Midbrain (tissue), 1 donor: ENCODE measurements around the gene THRAP3.
A peak's percentile ranks its signal among the peaks of the same experiment; 100 is the strongest.
"Not testable (repeated sequence)": the region's sequence is repeated elsewhere in the genome, so short reads cannot be mapped to it uniquely, and the experiment has no call there.

Source experiments
- DNase-seq: peaks from one replicate; lab custom pipeline; 2025; lab: John Stamatoyannopoulos, UW

The THRAP3 gene, protein sequence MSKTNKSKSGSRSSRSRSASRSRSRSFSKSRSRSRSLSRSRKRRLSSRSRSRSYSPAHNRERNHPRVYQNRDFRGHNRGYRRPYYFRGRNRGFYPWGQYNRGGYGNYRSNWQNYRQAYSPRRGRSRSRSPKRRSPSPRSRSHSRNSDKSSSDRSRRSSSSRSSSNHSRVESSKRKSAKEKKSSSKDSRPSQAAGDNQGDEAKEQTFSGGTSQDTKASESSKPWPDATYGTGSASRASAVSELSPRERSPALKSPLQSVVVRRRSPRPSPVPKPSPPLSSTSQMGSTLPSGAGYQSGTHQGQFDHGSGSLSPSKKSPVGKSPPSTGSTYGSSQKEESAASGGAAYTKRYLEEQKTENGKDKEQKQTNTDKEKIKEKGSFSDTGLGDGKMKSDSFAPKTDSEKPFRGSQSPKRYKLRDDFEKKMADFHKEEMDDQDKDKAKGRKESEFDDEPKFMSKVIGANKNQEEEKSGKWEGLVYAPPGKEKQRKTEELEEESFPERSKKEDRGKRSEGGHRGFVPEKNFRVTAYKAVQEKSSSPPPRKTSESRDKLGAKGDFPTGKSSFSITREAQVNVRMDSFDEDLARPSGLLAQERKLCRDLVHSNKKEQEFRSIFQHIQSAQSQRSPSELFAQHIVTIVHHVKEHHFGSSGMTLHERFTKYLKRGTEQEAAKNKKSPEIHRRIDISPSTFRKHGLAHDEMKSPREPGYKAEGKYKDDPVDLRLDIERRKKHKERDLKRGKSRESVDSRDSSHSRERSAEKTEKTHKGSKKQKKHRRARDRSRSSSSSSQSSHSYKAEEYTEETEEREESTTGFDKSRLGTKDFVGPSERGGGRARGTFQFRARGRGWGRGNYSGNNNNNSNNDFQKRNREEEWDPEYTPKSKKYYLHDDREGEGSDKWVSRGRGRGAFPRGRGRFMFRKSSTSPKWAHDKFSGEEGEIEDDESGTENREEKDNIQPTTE

DNA sequence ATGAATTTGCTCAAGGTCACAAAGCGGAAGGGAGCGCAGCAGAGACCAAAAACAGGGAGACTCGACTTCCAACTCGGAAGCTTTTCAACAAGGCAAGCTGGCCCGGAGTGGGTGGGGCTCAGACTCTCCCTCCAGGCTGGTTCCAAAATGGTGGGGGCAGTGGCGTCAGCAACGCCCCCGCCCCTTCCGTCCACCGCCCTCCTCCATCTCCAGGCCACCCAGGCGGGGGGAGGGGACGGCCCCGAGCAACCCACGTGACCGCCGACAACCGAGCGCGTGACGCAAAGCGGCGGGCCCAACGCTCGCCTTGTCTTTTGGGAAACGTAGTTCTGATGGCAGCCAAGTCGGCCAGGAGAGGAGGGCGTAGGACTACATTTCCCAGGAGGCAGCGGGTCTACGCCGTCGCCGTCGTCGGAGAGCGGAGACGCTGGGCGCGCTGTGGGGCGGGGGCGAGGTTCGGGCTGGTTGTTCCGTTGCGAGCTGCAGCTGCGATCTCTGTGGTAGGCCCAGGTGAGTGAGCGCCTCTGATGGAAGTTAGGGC is at the start of gene THRAP3:
THRAP3 (plus strand) TSS at position 448 of the 541 bp plus-strand sequence. CDS start 58,121 bp downstream, outside the sequence.
- peak; percentile 100 for DNase-seq

DNA sequence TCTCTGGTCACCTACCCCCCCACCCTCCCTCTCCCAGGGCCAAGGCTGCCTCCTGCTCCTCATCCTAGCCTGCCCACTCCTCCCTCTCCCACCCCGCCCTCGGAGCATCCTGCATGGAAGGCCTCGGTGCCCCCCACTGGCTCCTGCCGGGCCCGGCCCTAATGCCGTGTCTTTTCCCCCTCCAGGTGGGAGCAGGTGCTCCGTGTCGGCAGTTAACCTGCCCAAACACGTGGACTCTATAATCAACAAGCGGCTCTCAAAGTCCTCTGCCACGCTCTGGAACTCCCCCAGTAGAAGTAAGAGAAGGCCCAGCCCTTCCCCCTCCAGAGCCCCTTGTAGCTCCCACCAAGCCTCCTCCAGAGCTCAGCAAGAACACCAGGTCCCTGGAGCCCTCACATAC is 49.5 kb upstream of the THRAP3 start:
- no peak for DNase-seq

DNA sequence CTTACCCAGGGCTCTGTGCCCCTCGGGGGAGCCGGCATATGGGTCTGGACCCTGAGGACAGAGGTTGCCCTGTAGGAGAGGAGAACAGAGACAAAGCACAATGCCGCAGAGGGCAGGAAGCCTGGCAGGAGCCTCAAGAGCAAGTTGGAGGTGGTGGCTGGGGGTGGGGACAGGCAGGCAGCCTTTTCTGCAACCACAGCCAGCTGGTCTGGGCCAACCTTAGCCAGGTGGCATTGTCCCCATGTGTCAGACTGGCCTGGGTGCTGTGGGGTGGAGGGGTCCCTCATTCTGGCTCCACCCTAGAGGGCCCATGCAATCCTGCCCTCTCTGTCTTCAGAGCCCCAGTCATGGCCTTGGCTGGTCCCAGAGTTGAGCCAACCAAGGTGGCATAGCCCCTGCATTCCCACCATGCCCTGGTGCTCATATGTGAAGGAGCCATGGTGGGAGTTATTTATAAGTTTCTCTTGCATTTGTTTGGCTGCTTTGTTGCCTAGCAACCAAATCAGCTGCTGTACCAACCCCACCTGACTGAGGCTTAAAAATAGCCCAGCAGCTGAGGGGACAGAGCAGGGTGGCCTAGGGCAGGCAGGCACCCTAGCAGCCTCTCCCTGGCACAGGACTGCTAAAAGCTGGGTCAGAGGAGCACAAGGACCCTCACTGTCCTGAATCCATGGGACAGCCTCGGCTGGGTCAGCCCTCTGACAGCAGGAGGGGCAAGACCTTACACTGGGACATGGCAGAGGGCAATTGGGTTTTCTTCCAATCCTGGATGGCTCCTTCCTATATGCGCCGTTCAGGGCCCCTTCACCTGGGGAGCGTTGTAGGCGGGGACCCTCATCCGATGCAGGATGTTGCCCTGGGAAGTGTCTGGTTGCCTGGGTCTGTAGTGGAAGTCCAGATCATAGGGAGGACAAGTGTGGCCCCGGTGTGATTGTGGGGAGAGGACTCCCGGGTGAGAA is 48.8 kb upstream of the THRAP3 start:
- DNase-seq, result peak; percentile 15

DNA sequence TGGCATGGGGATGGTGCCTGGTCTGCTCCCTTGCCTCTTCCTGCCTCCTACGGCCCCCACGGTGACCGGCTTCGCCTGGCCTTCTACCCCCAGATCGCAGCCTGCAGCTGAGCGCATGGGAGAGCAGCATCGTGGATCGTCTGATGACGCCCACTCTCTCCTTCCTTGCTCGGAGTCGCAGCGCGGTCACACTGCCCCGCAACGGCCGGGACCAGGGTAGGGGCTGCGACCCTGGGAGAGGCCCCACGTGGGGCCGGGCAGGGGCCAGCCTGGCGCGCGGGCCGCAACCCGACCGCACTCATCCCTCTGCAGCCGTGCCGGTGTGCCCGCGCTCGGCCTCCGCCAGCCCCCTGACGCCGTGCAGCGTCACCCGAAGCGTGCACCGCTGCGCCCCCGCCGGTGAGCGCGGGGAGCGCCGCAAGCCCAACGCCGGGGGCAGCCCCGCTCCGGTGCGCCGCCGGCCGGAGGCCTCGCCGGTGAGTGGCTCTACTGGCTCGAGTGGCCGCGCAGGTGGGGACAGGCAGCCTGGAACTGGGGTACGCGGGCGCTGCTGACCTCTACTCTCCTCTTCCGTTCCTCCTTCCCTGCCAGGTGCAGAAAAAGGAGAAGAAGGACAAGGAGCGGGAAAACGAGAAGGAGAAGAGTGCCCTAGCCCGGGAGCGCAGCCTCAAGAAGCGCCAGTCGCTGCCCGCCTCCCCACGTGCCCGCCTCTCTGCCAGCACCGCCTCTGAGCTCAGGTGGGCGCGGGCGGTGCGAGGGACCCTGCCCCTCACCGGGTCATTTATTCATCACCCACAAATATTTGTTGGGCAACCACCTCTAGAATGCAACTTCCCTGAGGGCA is 47.9 kb upstream of the THRAP3 start:
- DNase-seq, result no peak

- no peak for DNase-seq
Measured at GRCh38 chr1:36177589-36178431, 46.4 kb upstream of the THRAP3 start.

DNA sequence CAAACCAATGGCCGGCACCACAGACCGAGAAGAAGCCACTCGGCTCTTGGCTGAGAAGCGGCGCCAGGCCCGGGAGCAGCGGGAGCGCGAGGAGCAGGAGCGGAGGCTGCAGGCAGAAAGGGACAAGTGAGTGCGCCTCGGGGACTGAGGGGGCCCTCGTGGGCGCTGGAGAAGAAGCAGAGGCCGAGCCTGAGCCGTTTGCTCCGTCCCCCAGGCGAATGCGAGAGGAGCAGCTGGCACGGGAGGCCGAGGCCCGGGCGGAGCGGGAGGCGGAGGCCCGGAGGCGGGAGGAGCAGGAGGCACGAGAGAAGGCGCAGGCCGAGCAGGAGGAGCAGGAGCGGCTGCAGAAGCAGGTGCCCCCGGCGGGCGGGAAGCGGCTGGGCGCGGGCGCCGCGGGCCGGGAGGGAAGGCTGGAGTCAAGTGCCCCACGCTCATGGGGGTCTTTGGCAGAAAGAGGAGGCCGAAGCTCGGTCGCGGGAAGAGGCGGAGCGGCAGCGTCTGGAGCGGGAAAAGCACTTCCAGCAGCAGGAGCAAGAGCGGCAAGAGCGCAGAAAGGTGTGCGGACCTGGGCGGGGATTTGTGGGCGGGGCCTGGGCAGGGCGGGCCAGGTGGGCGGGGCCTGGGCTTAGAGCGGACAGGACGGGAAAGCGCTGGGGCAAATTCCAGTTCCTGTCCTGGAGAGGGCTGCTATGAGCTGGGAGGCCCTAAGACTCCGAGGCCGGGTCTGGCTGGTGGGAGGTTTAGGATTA is 45.6 kb upstream of the THRAP3 start:
- no peak for DNase-seq

- no peak for DNase-seq
Measured at GRCh38 chr1:36179220-36179600, 45.0 kb upstream of the THRAP3 start.

DNA sequence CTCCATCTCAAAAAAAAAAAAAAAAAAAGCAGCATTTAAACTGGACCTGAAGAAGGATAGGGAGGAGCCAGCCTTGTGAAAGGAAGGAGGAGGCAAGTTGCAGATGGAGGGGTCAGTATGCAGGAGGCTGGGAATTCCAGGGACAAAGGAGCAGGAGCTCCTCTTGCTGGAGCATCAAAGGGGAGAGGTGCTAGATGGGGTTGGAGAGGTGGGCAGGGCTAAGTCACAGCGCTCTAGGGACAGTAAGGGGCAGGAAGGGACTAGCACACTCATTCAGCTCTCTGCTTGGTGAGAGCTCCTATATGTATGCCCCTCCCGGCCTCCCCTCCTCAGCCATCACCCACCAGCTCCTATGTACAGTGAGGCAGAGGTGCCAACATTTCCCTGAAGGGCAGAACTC is 41.5 kb upstream of the THRAP3 start:
- DNase-seq, result no peak

DNA sequence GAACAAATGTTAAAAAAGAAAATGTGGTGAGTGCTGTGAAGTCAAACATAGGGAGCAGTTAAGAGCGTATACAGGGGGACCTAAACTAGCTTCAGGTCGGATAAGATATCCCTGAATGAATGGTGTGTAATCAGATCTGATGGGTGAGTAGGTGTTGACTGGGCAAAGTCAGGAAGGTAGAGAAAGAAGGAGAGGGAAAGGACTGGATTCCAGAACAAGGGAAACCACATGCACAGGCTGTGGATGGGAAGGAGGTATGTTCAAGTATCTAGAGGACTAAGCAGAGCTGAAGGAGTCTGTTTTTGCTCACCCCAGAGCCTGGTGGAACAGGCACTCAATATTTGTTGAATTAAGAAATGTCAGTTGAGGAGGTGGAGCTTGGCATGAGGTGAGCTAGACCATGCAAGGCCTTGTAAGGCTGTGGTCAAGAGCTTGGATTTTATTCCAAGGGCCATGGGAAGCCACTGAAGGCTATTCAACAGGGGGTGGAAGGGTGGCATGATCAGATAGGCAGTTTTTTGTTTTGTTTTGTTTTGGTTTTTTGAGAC is 40.9 kb upstream of the THRAP3 start:
- DNase-seq, result no peak

- peak; percentile 93 for DNase-seq
Measured at GRCh38 chr1:36187800-36188593, 36.2 kb upstream of the THRAP3 start.

DNA sequence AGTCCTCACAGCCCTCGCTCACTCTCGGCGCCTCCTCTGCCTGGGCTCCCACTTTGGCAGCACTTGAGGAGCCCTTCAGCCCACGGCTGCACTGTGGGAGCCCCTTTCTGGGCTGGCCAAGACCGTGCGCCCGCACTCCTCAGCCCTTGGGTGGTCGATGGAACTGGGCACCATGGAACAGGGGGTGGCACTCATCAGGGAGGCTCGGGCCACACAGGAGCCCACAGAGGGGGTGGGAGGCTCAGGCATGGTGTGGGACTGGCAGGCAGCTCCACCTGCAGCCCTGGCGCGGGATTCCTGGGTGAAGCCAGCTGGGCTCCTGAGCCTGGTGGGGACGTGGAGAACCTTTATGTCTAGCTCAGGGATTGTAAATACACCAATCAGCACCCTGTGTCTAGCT is 27.4 kb upstream of the THRAP3 start:
- not testable (repeated sequence) for DNase-seq

GRCh38 chr1:36198641-36199040 is 25.6 kb upstream of the THRAP3 start:
- DNase-seq, result no peak

GRCh38 chr1:36199934-36200741 is 24.1 kb upstream of the THRAP3 start:
- no peak for DNase-seq

DNA sequence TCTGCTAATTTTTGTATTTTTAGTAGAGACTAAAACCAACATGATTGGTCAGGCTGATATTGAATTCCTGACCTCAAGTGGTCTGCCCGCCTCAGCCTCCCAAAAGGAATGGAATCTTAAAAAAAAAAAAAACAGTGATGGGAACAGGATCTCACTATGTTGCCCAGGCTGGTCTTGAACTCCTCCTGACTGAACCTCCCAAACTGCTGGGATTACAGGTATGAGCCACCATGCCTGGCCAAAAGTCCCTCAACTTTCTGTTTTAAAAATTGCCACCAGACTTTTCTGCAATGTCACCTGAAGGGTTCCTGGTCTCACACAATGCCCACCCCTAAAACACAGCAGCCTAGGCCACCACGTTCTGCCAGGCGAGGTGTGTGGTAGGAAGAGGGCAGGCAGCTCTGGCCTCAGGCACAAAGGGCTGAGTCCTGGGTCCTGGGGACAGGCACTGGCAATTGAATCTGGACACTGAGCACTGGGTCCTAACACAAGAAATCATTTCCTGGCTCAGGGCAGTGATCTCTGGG is 21.2 kb upstream of the THRAP3 start:
- no peak for DNase-seq

- DNase-seq, result peak; percentile 63
Measured at GRCh38 chr1:36203554-36204346, 20.5 kb upstream of the THRAP3 start.
